ENCODE results near the gene CCDC74A.
"Not testable (repeated sequence)": the region's sequence is repeated elsewhere in the genome, so short reads cannot be mapped to it uniquely, and the experiment has no call there.

CCDC74A gene

DNA sequence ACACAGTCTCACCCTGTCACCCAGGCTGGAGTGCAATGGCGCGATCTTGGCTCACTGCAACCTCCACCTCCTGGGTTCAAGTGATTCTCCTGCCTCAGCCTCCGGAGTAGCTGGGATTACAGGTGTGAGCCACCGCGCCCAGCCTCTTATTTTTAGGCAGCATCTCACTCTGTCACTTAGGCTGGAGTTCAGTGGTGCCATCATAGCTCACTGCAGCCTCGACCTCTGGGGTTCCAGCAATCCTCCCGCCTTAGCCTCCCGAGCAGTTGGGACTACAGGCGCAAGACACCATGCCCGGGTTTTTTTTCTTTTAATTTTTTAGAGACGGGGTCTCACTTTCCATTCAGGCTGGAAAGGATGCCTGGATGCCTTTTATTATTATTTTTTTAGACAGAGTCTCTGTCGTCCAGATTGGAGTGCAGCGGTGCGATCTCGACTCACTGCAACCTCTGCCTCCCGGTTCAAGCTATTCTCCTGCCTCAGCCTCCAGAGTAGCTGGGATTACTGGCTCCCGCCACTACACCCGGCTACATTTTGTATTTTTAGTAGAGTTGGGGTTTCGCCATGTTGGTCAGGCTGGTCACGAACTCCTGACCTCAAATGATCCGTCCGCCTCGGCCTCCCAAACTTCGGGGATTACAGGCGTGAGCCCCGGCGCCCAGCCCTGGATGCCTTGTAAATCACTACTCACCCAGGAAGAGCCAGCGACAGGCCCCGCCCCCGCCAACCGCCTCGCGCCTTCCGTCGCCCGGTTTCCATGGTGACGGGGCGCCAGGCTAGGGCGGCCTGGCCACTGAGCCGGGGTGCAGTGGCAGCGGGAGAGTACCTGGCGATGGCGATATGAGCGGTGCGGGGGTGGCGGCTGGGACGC lies at the start of gene CCDC74A:
Gene CCDC74A (plus strand): TSS at position 758 of the 871 bp plus-strand sequence. CDS start 83 bp downstream, at position 841.
- not testable (repeated sequence) for H3K4me1 ChIP-seq (ENCODE audit: control insufficient read depth in 1 of 2, insufficient read depth in 2 of 2, low read length in 2 of 2); H3K27me3 ChIP-seq (ENCODE audit: low read depth, low read length); H3K27ac ChIP-seq (ENCODE audit: low read length); H3K9me3 ChIP-seq (ENCODE audit: control insufficient read depth in 1 of 2, low read length in 2 of 2); H3K36me3 ChIP-seq (ENCODE audit: control insufficient read depth in 1 of 2, insufficient read depth in 2 of 2, low read length in 2 of 2)
- peak within 1 kb of the TSS in 1 of 2 donors; percentile 56 for H3K4me3 ChIP-seq (ENCODE audit: low read depth in 1 of 2, low read length in 2 of 2)

DNA sequence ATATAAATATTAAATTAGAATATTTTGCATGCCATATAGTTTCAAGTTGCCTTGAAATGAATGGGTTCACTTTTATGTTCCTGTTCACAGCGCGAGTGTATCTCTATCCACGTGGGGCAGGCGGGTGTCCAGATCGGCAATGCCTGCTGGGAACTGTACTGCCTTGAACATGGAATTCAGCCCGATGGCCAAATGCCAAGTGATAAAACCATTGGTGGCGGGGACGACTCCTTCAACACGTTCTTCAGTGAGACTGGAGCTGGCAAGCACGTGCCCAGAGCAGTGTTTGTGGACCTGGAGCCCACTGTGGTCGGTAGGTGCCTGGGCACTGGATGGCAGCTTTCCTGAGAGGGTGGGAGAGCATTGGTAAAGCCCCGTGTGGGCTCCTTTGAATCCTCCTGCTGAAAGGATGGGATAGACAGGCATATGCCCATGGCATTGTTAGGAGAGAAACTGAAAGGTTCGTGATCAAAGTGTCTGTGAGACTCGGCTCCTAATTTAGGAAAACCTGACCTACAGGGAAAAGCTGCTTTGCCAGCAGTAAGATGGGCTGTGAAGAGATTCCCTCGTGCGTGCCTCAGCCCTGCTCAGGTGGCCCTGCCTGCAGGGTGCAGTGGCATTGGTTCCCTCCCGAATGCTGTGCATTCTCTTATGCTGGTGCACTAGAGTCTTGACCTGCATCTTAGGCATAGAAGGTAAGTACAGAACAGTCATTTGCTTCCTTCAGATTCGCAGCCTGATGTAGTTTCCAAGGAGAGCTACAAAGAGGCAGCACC lies 49.4 kb upstream of the CCDC74A start:
- H3K27ac ChIP-seq (ENCODE audit: low read length); H3K9me3 ChIP-seq (ENCODE audit: control insufficient read depth in 1 of 2, low read length in 2 of 2); H3K36me3 ChIP-seq (ENCODE audit: control insufficient read depth in 1 of 2, insufficient read depth in 2 of 2, low read length in 2 of 2); H3K4me1 ChIP-seq (ENCODE audit: control insufficient read depth in 1 of 2, insufficient read depth in 2 of 2, low read length in 2 of 2); H3K27me3 ChIP-seq (ENCODE audit: low read depth, low read length); H3K4me3 ChIP-seq (ENCODE audit: low read depth in 1 of 2, low read length in 2 of 2): not testable (repeated sequence)

DNA sequence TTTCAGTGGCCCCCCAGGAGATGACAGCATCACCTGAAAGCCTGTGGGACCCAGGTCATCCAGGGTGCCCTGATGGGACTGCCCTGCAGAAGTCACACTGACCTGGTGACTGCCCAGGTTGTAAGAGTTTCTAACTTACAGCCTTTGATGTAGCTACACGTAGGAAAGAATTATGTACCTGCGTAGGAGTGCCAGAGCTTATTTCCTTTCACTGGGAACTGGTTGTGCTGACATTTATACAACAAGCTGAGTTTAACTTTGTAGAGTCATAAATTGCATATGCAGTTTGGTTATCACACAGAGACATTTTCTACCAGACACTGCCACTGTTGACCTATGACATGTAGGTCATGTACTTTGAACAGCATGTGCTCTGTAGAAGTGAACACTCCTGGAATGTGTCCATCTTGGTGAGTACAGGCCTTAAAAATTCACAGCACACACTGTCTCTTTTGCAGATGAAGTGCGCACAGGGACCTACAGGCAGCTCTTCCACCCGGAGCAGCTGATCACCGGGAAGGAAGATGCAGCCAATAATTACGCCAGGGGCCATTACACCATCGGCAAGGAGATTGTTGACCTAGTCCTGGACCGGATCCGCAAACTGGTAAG lies 48.7 kb upstream of the CCDC74A start:
- H3K36me3 ChIP-seq (ENCODE audit: control insufficient read depth in 1 of 2, insufficient read depth in 2 of 2, low read length in 2 of 2); H3K27ac ChIP-seq (ENCODE audit: low read length); H3K27me3 ChIP-seq (ENCODE audit: low read depth, low read length); H3K4me1 ChIP-seq (ENCODE audit: control insufficient read depth in 1 of 2, insufficient read depth in 2 of 2, low read length in 2 of 2); H3K9me3 ChIP-seq (ENCODE audit: control insufficient read depth in 1 of 2, low read length in 2 of 2); H3K4me3 ChIP-seq (ENCODE audit: low read depth in 1 of 2, low read length in 2 of 2): not testable (repeated sequence)

DNA sequence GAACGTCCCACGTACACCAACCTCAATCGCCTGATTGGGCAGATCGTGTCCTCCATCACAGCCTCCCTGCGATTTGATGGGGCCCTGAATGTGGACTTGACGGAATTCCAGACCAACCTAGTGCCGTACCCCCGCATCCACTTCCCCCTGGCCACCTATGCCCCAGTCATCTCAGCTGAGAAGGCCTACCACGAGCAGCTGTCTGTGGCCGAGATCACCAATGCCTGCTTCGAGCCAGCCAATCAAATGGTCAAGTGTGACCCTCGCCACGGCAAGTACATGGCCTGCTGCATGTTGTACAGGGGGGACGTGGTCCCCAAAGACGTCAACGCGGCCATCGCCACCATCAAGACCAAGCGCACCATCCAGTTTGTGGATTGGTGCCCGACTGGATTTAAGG lies 47.3 kb upstream of the CCDC74A start:
- not testable (repeated sequence) for H3K27ac ChIP-seq (ENCODE audit: low read length); H3K9me3 ChIP-seq (ENCODE audit: control insufficient read depth in 1 of 2, low read length in 2 of 2); H3K4me3 ChIP-seq (ENCODE audit: low read depth in 1 of 2, low read length in 2 of 2); H3K4me1 ChIP-seq (ENCODE audit: control insufficient read depth in 1 of 2, insufficient read depth in 2 of 2, low read length in 2 of 2); H3K27me3 ChIP-seq (ENCODE audit: low read depth, low read length)
- peaks cover 0 to 10% of the 10 kb centered on the region in 2 donors for H3K36me3 ChIP-seq (ENCODE audit: control insufficient read depth in 1 of 2, insufficient read depth in 2 of 2, low read length in 2 of 2)

DNA sequence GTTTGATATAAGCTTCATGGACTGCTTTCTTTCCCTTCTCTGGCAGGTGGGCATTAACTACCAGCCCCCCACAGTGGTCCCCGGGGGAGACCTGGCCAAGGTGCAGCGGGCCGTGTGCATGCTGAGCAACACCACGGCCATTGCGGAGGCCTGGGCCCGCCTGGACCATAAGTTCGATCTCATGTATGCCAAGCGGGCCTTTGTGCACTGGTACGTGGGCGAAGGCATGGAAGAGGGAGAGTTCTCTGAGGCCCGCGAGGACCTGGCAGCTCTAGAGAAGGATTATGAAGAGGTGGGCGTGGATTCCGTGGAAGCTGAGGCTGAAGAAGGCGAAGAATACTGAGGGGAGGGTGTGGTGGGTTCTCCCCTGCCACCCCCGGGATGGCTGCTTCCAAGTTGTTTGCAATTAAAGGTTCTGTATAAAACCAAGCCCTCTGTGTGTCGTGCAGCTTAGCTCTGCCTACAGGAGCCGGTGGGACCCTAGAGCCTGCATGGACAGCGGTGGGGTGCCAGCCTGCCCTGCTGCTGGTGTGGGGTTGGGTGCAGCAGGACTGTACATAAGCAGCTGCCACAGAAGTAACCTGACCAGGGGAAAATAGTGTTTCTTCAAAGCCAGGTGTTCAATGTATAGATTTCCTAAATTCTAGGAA lies 45.1 kb upstream of the CCDC74A start:
- H3K27me3 ChIP-seq (ENCODE audit: low read depth, low read length); H3K4me1 ChIP-seq (ENCODE audit: control insufficient read depth in 1 of 2, insufficient read depth in 2 of 2, low read length in 2 of 2); H3K27ac ChIP-seq (ENCODE audit: low read length); H3K4me3 ChIP-seq (ENCODE audit: low read depth in 1 of 2, low read length in 2 of 2); H3K9me3 ChIP-seq (ENCODE audit: control insufficient read depth in 1 of 2, low read length in 2 of 2): not testable (repeated sequence)
- peaks cover 0 to 10% of the 10 kb centered on the region in 2 donors for H3K36me3 ChIP-seq (ENCODE audit: control insufficient read depth in 1 of 2, insufficient read depth in 2 of 2, low read length in 2 of 2)

DNA sequence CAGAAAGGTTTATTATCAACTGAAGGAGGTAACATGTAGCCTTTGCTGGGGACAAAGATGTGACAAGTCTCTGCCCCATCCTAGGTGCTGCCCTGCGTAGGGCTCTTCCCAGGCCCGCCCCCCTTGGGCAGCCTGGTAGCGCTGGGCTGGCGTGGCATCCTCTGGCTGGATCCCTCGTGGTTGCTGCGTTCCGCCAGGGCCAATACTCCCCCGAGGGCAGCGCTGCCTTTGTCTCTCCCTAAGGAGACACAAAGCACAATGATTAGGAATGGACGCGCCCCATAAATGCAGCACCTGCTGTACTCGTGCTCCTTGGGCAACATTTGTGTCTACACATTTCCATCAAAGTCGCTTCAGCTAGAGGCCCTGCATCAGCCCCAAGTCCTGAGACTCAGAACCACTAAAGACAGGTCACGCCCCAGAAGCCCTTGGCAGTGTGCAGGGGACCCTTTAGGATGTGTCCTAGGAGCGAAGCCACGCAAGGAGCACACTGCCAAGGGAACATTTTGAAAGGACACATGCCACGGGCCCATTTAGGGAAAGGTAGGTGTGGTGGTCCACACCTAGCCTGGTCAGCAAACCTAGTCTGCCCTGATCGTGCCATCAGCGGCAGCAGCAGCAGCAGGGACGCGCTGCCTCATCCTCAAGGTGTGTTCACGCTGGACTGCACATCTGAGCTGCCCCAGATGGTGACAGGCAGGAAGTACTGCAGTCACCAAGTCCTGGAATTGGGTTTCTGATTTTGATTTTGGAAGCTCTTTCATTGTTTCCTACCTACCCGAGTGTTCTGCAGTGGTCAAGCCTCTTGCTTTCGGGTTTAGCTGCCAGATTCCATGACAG lies 43.5 kb upstream of the CCDC74A start:
- peaks cover 0 to 10% of the 10 kb centered on the region in 2 donors for H3K36me3 ChIP-seq (ENCODE audit: control insufficient read depth in 1 of 2, insufficient read depth in 2 of 2, low read length in 2 of 2)
- H3K4me1 ChIP-seq (ENCODE audit: control insufficient read depth in 1 of 2, insufficient read depth in 2 of 2, low read length in 2 of 2); H3K4me3 ChIP-seq (ENCODE audit: low read depth in 1 of 2, low read length in 2 of 2); H3K9me3 ChIP-seq (ENCODE audit: control insufficient read depth in 1 of 2, low read length in 2 of 2); H3K27ac ChIP-seq (ENCODE audit: low read length); H3K27me3 ChIP-seq (ENCODE audit: low read depth, low read length): not testable (repeated sequence)

DNA sequence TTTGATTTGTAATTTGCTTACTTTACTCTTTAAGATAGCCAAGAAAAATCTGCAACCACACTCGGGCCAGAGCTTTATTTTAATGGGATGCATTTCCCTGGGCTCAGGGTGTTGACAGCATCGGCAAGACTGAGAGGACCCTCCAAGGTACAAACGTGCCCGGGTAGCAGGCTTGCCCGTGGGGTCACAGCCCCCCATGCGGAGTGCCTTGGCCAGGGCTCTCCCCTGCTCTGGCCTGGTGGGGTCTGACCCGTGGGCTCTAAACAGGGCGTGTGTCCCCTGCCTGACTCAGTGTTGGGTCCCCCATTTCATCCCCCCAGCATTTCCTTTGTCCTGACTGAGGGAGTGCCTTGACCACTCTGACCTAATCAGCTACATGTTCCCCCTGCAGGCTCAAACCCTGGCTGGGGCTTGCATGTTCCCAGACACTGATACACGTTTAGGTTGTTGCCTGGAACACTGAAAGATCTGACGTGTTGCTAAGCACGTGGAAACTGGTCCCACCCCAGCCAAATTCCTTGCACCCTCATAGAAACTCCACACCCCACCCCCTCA lies 42.7 kb upstream of the CCDC74A start:
- not testable (repeated sequence) for H3K27me3 ChIP-seq (ENCODE audit: low read depth, low read length); H3K27ac ChIP-seq (ENCODE audit: low read length); H3K9me3 ChIP-seq (ENCODE audit: control insufficient read depth in 1 of 2, low read length in 2 of 2); H3K4me3 ChIP-seq (ENCODE audit: low read depth in 1 of 2, low read length in 2 of 2); H3K4me1 ChIP-seq (ENCODE audit: control insufficient read depth in 1 of 2, insufficient read depth in 2 of 2, low read length in 2 of 2)
- peaks cover 0 to 10% of the 10 kb centered on the region in 2 donors for H3K36me3 ChIP-seq (ENCODE audit: control insufficient read depth in 1 of 2, insufficient read depth in 2 of 2, low read length in 2 of 2)

DNA sequence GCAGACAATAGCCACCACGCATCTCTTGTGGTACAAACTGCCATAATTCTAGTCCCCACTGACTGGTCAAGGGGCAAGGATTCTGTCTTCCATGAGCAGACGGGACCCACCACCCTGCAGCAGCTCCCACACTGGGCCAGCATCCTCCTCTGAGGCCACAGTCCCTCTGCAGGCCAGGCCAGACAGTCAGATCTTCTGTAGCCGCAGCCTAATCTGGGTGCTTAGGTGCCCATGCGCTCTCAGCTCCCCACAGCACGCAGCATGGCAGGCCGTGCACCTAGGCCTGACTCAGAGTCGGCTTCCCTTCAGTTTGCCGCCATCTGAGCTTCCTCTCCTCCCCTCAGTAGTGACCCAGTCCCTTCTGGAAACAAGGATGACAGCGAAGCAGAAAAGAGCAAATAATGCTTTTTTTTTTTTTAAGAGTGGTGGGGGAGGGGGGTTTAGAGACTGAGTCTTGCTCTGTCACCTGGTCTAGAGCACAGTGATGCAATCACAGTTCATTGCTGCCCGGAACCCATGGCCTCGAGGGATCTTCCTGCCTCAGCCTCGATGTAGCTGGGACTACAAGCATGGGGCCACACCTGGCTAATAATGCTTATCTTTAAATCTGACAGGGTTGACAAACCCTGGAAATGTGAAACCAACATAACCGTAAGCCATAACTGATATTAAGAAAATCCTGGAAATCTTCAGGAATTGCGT lies 41.3 kb upstream of the CCDC74A start:
- peaks cover 0 to 10% of the 10 kb centered on the region in 2 donors for H3K36me3 ChIP-seq (ENCODE audit: control insufficient read depth in 1 of 2, insufficient read depth in 2 of 2, low read length in 2 of 2)
- H3K27me3 ChIP-seq (ENCODE audit: low read depth, low read length); H3K4me3 ChIP-seq (ENCODE audit: low read depth in 1 of 2, low read length in 2 of 2); H3K9me3 ChIP-seq (ENCODE audit: control insufficient read depth in 1 of 2, low read length in 2 of 2); H3K27ac ChIP-seq (ENCODE audit: low read length): not testable (repeated sequence)
- peaks cover 0 to 11% of the 10 kb centered on the region in 2 donors for H3K4me1 ChIP-seq (ENCODE audit: control insufficient read depth in 1 of 2, insufficient read depth in 2 of 2, low read length in 2 of 2)

DNA sequence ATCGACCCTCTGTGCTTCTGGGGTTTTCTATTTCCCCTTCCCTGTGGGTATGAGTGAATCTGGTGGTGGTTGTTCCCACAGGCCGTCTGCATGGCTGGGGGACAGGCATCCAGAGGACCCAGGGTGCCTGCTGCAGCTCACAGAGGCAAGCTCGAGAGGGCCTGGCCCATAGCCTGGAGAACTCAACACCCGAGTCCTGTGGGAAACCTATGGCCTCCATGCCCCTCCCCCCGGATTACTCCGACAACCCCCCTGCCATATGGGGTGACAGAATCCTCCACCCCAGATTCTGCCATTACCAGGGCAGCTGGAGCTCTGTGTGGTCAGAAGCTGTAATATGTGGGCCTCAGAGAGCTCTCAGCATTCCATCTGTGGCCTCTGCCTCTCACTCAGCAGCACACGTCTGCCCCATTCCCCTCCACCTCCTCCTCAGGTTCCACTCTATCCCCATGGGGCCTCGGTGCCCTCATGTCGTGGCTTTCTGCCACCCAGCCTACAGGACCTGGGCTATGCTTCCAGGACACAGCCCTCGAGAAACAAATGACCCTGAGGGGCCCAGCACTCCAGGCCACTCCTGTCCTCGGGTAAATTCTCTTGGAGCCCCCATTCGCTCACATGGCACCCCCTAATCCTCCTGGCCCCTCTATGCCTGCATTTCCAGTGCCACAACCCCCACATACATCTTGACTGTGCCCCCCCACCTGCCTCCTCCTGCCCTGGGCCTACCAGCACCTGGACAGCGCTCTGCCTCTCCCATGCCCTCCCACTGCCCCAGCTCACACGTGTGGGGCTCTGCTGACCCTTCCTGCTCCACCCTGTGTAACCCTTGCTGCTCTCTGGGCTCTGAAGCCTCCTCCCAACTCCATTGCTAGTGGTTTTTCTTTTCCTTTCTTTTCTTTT lies 39.1 kb upstream of the CCDC74A start:
- H3K36me3 ChIP-seq (ENCODE audit: control insufficient read depth in 1 of 2, insufficient read depth in 2 of 2, low read length in 2 of 2): peaks cover 0 to 5% of the 10 kb centered on the region in 2 donors
- H3K9me3 ChIP-seq (ENCODE audit: control insufficient read depth in 1 of 2, low read length in 2 of 2): no peaks in the 10 kb centered on the region
- no peak overlapping the region for H3K4me3 ChIP-seq (ENCODE audit: low read depth in 1 of 2, low read length in 2 of 2)
- H3K27ac ChIP-seq (ENCODE audit: low read length): no peak overlapping the region
- peaks cover 0 to 11% of the 10 kb centered on the region in 2 donors for H3K4me1 ChIP-seq (ENCODE audit: control insufficient read depth in 1 of 2, insufficient read depth in 2 of 2, low read length in 2 of 2)
- H3K27me3 ChIP-seq (ENCODE audit: low read depth, low read length): no peaks in the 10 kb centered on the region
